ENCODE data around the gene TSC22D2.

Gene TSC22D2

DNA sequence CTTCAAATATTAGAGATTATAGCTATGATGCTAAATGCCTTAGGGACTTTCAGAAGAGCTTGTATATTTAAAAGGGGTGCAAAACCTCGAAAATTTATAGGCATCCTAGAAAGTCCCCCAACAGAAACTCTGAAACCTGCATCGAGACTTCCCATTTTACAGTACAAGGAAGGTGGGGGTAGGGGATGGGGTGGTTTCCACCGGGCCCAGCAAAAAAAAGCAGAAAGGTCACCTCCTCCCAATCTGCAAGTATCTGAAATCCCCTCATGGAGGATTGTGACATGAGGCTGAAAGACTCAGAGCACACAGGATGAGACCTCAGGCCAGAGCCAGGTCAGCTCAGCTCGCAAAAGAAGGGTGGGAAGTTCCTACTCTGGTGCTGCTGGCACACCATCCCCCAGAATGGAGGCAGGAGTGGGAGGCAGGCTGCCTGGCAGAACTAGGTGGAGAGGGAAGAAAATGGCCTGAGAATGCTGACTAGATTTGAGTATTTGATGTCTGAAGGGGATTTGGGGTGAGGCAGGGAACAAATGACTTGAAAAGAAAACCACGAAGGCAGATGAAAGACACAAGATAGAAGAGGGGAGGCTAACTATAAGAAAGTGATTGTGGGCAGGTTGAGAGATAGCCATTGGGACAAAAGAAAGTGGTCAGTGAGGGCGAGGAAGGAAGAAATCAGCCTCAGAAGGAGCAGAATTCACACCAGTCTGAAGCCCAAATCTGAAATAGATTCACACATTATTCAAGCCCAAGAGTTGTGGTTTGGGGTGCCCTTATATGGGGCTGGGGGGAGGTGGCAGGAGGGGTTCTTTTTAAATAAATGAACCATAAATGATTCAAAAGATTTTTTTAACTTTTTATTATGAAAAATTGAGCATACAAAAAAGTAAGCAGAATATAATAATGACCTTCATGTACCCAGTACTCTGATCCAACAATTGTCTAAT lies 22.5 kb upstream of the TSC22D2 start:
- peak; percentile 67 to 86 for DNase-seq

DNA sequence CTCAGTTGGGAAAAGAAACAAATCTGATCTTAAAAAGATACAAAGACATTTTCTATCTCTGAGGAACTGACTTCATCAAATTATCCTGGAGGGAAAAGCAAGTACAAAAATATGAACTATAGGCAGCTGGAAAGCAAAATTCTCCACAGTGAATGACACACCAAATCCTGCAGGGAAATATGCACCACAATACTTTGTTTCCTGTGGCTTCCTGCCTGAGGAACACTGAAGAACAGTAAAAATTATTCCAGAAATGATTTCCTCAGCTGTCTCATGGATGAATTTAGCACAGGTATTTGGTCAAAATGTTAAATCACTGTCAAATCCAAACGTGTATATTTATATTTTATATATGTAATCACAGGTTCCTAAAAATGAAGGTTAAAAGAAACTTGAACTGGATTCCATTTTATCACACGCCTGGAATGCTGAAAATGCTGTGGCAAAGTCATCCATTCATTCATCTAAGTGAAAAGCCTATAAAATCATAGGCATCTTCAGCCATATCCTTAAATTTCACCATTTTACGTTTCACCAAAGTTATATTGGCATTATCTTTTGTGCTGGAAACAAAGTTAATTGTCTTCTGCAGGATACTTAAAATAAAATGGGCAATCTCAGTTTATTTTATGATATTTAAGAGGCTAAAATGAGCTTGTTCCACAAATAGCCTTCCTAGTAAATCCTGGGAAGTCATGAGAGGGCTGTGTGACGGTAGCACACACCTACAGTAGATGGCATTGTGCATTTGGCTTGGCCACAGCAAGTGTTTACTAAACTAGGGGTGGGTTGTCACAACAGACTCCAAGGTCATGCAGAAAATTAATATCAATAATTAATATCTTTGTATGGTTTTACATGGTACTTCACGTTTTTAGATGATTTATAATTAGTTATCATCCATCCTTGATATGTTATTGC lies 19.3 kb upstream of the TSC22D2 start:
- DNase-seq, result no peak

DNA sequence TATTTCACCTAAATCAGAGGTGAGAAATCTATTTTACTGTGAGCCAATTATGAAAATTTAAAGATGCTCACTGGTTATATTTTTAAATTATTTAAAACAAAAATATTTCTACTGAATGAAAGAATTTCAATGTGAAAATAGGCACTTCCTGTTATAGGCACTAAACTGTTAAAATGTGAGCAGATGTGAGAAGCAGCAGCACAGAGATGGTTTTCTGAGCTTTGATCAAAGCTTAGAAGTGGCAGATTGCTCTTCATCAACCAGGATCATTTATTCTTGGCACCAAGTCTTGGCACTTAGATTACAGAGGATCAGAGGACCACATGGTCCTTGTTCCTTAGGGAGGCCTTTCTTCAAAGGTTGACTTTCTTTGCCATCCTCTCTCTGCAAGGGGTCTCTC lies 18.0 kb upstream of the TSC22D2 start:
- DNase-seq, result no peak

DNA sequence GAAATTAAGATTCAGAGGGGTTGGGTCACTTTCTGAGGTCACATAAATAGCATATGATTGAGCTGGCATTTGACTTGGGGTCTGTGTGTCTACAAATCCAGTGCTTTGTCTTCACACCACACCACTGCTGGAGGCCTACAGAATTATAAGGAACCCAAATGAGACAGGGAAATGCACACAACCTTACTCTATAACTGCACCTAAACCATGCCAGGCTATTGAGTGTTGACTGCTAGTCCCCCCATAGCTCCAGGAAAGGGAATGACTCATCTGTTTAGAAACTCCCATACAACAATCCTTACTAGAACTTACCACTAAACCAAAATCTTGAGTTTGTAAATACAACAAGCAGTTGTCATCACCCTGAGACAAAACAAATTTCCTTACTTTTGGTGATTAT lies 16.9 kb upstream of the TSC22D2 start:
- no peak for DNase-seq

GRCh38 chr3:150393745-150394144 lies 14.4 kb upstream of the TSC22D2 start:
- DNase-seq, result no peak

- DNase-seq, result no peak
Observed at GRCh38 chr3:150394606-150395005, 13.5 kb upstream of the TSC22D2 start.

DNA sequence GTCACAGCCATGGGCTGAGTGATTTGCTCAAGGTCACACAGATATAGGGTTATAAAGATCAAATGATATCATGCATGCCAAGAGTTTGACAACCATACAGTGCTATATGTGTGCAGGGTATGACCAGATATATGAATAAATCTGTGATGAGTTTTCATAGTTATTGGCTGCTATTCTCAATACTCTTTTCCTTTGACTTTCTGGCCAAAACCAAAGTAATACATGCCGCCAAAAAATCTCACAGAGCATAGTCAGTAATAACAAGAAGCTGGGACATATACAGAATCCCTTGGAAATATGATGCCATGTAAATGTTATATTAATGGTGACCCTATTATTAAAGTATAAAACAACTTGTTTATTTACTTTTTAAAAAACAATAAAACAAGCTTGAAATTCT lies 11.6 kb upstream of the TSC22D2 start:
- DNase-seq, result no peak

- no peak for DNase-seq
Observed at GRCh38 chr3:150396956-150397550, 11.0 kb upstream of the TSC22D2 start.

GRCh38 chr3:150399060-150399459 lies 9.0 kb upstream of the TSC22D2 start:
- no peak for DNase-seq

DNA sequence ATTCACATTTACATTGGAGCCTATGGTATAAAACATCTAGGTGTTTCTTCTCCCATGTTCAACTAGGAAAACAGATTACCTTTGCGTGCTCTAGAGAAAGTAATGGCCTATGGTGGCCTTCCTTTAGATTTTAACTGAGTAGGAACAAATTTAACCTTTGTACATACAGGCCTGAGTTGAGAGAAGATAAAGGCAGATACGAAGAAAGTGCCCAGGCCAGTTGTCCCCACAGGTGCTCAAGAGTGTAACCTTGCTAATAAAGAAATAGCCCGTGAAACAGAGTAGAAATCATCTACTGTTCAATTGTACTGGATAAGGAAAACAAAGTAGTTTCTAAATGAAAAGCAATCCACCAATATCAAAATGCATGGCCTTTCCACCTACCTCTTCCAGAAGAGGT lies 6.8 kb upstream of the TSC22D2 start:
- DNase-seq, result no peak

- DNase-seq, result no peak
Observed at GRCh38 chr3:150402217-150402616, 5.9 kb upstream of the TSC22D2 start.

GRCh38 chr3:150404023-150404422 lies 4.1 kb upstream of the TSC22D2 start:
- DNase-seq, result no peak

DNA sequence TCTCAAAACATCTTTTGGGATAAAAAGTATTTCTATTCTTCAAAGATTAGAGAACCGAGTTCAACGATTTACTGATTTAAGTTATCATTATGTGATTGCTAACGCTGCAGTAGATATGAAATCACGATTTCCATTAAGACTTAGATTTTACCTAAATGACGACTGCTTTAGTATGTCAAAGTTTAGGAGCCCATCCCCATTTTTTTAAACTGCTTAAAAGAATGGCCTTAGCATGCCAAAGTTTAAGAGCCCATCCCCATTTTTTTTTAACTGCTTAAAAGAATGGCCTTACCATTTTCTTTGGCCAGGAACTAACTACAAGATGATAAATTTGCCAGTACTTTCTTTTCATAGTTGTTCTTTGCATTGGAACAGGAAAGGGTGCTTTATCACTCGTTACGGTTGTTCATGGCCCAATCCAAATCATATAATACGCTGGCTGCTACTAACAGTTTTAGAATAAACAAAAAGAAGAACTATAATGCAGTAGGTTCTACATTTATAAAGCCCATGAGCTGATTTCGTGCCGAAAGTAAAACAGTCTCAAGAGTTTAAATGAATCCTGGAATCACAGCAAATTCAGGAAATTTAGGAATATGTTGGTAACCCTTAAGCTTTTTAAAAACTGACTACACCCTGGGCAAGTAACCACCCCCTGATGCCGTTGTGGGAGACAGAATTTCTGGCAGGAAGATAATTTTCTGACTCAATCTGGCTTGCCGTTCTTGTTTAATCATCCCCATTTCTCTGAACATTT lies 869 bp upstream of the TSC22D2 start:
- no peak for DNase-seq

GRCh38 chr3:150407808-150408220 lies 284 bp upstream of the TSC22D2 start:
- no peak for DNase-seq

DNA sequence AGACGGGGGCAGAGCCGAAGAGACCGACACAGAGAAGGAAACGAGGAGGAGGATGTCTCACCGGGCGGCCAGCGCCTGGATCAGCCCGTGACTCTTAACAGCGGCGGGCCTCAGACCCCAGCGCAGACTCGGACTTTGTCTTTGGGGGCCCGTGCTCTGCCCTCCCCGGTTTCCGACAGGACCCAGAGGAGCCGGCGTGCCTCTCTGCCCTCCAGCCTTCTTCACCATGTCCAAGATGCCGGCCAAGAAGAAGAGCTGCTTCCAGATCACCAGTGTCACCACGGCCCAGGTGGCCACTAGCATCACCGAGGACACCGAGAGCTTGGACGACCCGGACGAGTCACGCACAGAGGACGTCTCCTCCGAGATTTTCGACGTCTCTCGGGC lies 1.0 kb downstream of the TSC22D2 start:
- no peak for DNase-seq

DNA sequence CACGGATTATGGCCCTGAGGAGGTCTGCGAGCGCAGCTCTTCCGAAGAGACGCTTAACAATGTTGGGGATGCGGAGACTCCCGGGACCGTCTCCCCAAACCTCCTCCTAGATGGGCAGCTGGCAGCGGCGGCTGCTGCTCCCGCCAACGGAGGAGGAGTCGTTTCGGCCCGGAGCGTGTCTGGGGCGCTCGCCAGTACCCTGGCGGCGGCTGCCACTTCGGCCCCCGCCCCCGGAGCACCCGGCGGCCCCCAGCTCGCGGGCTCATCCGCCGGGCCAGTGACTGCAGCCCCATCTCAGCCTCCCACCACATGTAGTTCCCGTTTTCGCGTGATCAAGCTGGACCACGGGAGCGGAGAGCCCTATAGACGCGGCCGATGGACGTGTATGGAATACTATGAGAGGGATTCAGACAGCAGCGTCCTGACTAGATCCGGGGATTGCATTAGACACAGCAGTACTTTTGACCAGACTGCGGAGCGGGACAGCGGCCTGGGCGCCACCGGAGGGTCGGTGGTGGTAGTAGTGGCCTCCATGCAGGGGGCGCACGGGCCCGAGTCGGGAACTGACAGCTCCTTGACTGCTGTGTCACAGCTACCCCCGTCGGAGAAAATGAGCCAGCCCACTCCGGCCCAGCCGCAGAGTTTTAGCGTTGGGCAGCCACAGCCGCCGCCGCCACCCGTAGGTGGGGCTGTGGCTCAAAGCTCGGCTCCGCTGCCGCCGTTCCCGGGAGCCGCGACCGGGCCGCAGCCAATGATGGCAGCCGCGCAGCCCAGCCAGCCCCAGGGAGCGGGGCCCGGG lies 1.6 kb downstream of the TSC22D2 start:
- DNase-seq, result peak; percentile 79 to 89

DNA sequence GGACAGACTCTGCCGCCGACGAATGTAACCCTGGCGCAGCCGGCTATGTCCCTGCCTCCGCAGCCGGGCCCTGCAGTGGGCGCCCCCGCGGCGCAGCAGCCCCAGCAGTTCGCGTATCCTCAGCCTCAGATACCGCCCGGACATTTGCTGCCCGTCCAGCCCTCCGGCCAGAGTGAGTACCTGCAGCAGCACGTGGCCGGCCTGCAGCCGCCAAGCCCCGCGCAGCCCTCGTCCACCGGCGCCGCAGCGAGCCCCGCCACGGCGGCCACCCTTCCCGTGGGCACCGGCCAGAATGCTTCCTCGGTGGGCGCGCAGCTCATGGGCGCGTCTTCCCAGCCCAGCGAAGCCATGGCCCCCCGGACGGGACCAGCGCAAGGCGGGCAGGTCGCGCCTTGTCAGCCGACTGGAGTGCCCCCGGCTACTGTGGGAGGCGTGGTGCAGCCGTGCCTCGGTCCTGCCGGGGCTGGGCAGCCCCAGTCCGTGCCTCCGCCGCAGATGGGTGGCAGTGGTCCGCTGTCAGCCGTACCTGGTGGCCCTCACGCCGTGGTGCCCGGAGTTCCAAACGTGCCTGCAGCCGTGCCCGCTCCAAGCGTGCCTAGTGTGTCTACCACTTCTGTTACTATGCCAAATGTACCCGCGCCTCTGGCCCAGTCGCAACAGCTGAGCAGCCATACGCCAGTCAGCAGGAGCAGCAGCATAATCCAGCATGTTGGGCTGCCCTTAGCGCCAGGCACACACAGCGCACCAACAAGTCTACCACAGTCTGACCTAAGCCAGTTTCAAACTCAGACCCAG lies 2.4 kb downstream of the TSC22D2 start:
- peak in 1 of 2 donors; percentile 29 for DNase-seq

DNA sequence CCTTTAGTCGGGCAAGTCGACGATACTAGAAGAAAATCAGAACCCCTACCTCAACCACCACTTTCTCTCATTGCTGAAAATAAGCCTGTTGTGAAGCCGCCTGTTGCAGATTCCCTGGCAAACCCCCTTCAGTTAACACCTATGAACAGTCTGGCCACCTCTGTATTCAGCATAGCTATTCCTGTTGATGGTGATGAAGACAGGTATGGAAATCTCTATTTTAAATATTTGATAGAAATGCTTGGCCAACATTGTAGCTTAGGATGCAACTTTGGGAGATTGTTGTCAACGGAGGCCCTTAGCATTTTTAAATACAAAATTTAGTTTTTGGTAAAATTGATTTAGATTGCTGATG lies 3.0 kb downstream of the TSC22D2 start:
- DNase-seq, result no peak

DNA sequence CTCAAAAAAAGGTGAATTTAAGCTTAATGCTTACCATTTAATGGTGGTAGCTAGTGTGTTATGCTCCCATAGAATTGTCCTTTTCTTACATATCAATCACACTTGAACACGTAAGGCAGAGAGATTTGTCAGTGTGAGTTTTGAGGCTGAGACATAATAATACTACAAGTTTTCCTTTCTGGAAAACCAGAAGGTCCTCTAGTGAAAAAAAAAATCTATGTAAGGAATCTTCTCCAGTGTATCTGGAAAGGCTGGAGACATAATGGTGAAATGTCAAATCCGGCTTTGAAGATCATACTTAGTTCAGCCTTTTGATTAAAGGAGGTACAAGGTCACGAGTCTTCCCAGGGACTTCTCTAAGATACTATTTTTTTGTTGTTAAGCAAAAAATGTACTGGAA lies 3.4 kb downstream of the TSC22D2 start:
- peak; percentile 16 to 19 for DNase-seq

DNA sequence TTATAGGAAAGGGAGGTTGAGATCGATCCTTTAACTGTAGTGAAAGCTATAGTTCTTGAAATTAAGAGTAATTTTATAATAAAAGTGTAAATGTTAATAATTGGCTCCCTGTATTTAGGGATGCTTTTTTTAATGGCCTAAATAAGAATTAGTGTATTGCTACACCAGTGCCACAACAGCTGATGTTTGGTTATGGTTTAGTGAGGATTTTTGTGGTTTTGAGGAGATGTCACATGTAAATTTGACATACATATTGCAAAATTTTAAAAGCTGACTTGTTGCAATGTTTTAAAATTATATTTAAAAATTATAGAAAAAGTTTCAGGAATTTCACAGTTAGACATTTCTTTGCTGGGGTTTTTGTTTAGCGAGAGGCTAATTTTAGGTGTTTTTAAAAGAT lies 3.9 kb downstream of the TSC22D2 start:
- peak; percentile 58 to 72 for DNase-seq

Data from inflammatory macrophage (primary cell).